Liver (tissue), 9 donors: ENCODE results near the gene TYMS. TPM values are rescaled to one million over a fixed set of nuclear protein-coding genes. Genes with fewer than 3 reads are reported as not detected.
A peak's percentile ranks its signal among the peaks of the same experiment; 100 is the strongest.

Source experiments
- DNase-seq: peaks from one replicate; pipeline ENCODE4 v3.0.0-alpha.2; 2017; ENCODE audit warnings: low spot score
- H3K27ac ChIP-seq, 2 donors: one replicate each; pipeline ENCODE4 v1.7.0; 2013; ENCODE audit warnings: inconsistent platforms in 2 of 2, low read length in 2 of 2, control low read depth in 1 of 2, low read depth in 1 of 2, mild to moderate bottlenecking in 1 of 2
- H3K27me3 ChIP-seq, 4 donors: one replicate each; pipeline versions ENCODE4 v1.6.1 to v1.7.0; 2013; ENCODE audit warnings: low read length in 3 of 4, inconsistent platforms in 1 of 4, mild to moderate bottlenecking in 1 of 4, moderate library complexity in 1 of 4; ENCODE audit not compliant: control insufficient read depth in 4 of 4, insufficient read depth in 4 of 4
- H3K36me3 ChIP-seq, 4 donors: one replicate each; pipeline versions ENCODE4 v1.6.1 to v1.7.0; 2013; ENCODE audit warnings: low read length in 3 of 4, mild to moderate bottlenecking in 3 of 4, low read depth in 1 of 4, moderate library complexity in 1 of 4; ENCODE audit not compliant: control insufficient read depth in 4 of 4, insufficient read depth in 3 of 4
- H3K4me1 ChIP-seq, 4 donors: one replicate each; pipeline versions ENCODE4 v1.6.1 to v1.7.0; 2013; ENCODE audit warnings: low read length in 3 of 4, mild to moderate bottlenecking in 3 of 4, moderate library complexity in 1 of 4; ENCODE audit not compliant: control insufficient read depth in 4 of 4, insufficient read depth in 4 of 4
- H3K4me3 ChIP-seq, 3 donors: one replicate each; pipeline versions ENCODE4 v1.6.1 to v1.7.0; 2013; ENCODE audit warnings: low read length in 3 of 3, control low read depth in 1 of 3, low read depth in 1 of 3, mild to moderate bottlenecking in 1 of 3
- H3K9ac ChIP-seq, 2 donors: one replicate each; pipeline ENCODE4 v1.7.0; 2013; ENCODE audit warnings: low read length in 2 of 2, mild to moderate bottlenecking in 2 of 2, moderate library complexity in 2 of 2, control low read depth in 1 of 2, low read depth in 1 of 2
- H3K9me3 ChIP-seq, 4 donors: one replicate each; pipeline versions ENCODE4 v1.6.1 to v1.7.0; 2013; ENCODE audit warnings: low read length in 3 of 4; ENCODE audit not compliant: control insufficient read depth in 4 of 4
- FOXA1 ChIP-seq: IDR thresholded peaks from 2 replicates; pipeline ENCODE4 v1.6.1; 2016; ENCODE audit warnings: antibody characterized with exemption
- FOXA2 ChIP-seq: IDR thresholded peaks from 2 replicates; pipeline ENCODE4 v1.6.1; 2016; ENCODE audit warnings: antibody characterized with exemption
- GABPA ChIP-seq, 2 donors: IDR thresholded peaks in 1 of 2; conservative IDR thresholded peaks in 1 of 2; 2 replicates each; pipeline ENCODE4 v1.6.1; 2016; ENCODE audit warnings: antibody characterized with exemption in 2 of 2, mild to moderate bottlenecking in 1 of 2, moderate library complexity in 1 of 2
- HNF4A ChIP-seq, 2 donors: conservative IDR thresholded peaks; 2 replicates each; pipeline ENCODE4 v1.6.1; 2016; ENCODE audit warnings: antibody characterized with exemption in 2 of 2, mild to moderate bottlenecking in 2 of 2
- HNF4G ChIP-seq: IDR thresholded peaks from 2 replicates; pipeline ENCODE4 v1.6.1; 2016; ENCODE audit warnings: antibody characterized with exemption
- JUND ChIP-seq, 2 donors: IDR thresholded peaks; 2 replicates each; pipeline ENCODE4 v1.6.1; 2016; ENCODE audit warnings: antibody characterized with exemption in 2 of 2
- MAX ChIP-seq: IDR thresholded peaks from 2 replicates; pipeline ENCODE4 v1.6.1; 2016; ENCODE audit warnings: antibody characterized with exemption
- NR2F2 ChIP-seq: IDR thresholded peaks from 2 replicates; pipeline ENCODE4 v1.6.1; 2016; ENCODE audit warnings: antibody characterized with exemption
- RAD21 ChIP-seq, 2 donors: IDR thresholded peaks; 2 replicates each; pipeline ENCODE4 v1.6.1; 2016; ENCODE audit warnings: antibody characterized with exemption in 2 of 2, mild to moderate bottlenecking in 2 of 2
- RXRA ChIP-seq, 2 donors: IDR thresholded peaks; 2 replicates each; pipeline ENCODE4 v1.6.1; 2017 to 2018; ENCODE audit warnings: antibody characterized with exemption in 2 of 2, mild to moderate bottlenecking in 1 of 2
- SP1 ChIP-seq: IDR thresholded peaks from 2 replicates; pipeline ENCODE4 v1.6.1; 2018; ENCODE audit warnings: antibody characterized with exemption, mild to moderate bottlenecking
- TAF1 ChIP-seq: conservative IDR thresholded peaks from 2 replicates; pipeline ENCODE4 v1.6.1; 2016; ENCODE audit warnings: antibody characterized with exemption, mild to moderate bottlenecking
- YY1 ChIP-seq: IDR thresholded peaks from 2 replicates; pipeline ENCODE4 v1.6.1; 2016; ENCODE audit warnings: antibody characterized with exemption, mild to moderate bottlenecking
- WGBS: extraction: QIAGEN DNeasy Blood & Tissue Kit; methylation state at CpG from one replicate; pipeline ENCODE4 v1.1.7; 2013; 5-methylcytosine and 5-hydroxymethylcytosine counted together
- polyA plus RNA-seq, 2 donors: library from polyadenylated mRNA; stranded (reverse) in 1 of 2; unstranded in 1 of 2; fragments of 200-250 nt in 1 of 2; fragments of >200 nt in 1 of 2; fragmentation: Nextera tagmentation in 1 of 2; extraction: Ambion mirVana in 1 of 2; gene quantifications; one replicate each; pipeline versions ENCODE4 v1.2.1 to v1.2.3, GENCODE V29; 2013 to 2015
- total RNA-seq, 2 donors: library from RNA; depleted of rRNA; stranded (reverse); fragments of >200 nt; gene quantifications; one replicate each; pipeline ENCODE4 v1.2.3, GENCODE V29; 2014
- TF ChIP-seq, protein P1 (sequence below): IDR thresholded peaks from 2 replicates; pipeline ENCODE4 v1.6.1; 2016; ENCODE audit warnings: antibody characterized with exemption, mild to moderate bottlenecking
- TF ChIP-seq, protein P2 (sequence below): fragments of 150-350 bp; IDR thresholded peaks from 2 replicates; pipeline ENCODE4 v1.5.1; 2017; ENCODE audit warnings: improper control_type of control experiment, low read depth, low read length; ENCODE audit not compliant: missing input control
- TF ChIP-seq, protein P3 (sequence below): IDR thresholded peaks from 2 replicates; pipeline ENCODE4 v1.6.1; 2016; ENCODE audit warnings: antibody characterized with exemption
- donor health status: healthy.
- donor health status: healthy.
- donor health status: healthy.
- donor health status: healthy.
- donor health status: healthy.

Gene TYMS
- total and polyA plus RNA-seq, 4 donors, result 0.25 to 77.4 (median 5.3) TPM

GRCh38 chr18:668260-668659 lies 10.8 kb downstream of the TYMS start:
- Histone ChIP-seq H3K4me1 (peaks cover 0 to 6% (median 0%) of the 10 kb centered on the region in 4 donors), H3K4me3 (no peak overlapping the region), H3K27me3 (no peaks in the 10 kb centered on the region), H3K36me3 (peaks cover 9 to 32% (median 21%) of the 10 kb centered on the region in 4 donors), H3K27ac (no peak overlapping the region), H3K9ac (no peak overlapping the region), H3K9me3 (no peaks in the 10 kb centered on the region)
- no peak for DNase-seq
- WGBS, result 26% methylated on average over 1 of the region's 1 CpG
- TF ChIP-seq TAF1 (no peak), HNF4A (conservative IDR thresholded peaks at IDR 0.05) (peak; percentile 54 to 67)

DNA sequence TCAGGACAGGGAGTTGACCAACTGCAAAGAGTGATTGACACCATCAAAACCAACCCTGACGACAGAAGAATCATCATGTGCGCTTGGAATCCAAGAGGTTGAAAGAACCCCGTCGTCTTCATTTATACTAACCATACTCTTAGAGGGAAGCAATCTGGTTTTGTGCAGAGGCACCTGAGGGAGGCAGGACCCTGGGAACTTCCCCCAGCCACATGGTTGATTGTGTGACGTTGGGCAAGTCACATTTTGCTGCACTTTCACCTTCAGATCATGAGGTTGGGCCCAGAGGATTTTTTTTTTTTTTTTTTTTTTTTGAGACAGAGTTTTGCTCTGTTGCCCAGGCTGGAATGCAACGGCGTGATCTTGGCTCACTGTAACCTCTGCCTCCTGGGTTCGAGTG lies 11.6 kb downstream of the TYMS start:
- TF ChIP-seq RXRA (IDR thresholded peaks at IDR 0.05), result no peak
- TF ChIP-seq FOXA1, result no peak
- TF ChIP-seq, protein P1, sequence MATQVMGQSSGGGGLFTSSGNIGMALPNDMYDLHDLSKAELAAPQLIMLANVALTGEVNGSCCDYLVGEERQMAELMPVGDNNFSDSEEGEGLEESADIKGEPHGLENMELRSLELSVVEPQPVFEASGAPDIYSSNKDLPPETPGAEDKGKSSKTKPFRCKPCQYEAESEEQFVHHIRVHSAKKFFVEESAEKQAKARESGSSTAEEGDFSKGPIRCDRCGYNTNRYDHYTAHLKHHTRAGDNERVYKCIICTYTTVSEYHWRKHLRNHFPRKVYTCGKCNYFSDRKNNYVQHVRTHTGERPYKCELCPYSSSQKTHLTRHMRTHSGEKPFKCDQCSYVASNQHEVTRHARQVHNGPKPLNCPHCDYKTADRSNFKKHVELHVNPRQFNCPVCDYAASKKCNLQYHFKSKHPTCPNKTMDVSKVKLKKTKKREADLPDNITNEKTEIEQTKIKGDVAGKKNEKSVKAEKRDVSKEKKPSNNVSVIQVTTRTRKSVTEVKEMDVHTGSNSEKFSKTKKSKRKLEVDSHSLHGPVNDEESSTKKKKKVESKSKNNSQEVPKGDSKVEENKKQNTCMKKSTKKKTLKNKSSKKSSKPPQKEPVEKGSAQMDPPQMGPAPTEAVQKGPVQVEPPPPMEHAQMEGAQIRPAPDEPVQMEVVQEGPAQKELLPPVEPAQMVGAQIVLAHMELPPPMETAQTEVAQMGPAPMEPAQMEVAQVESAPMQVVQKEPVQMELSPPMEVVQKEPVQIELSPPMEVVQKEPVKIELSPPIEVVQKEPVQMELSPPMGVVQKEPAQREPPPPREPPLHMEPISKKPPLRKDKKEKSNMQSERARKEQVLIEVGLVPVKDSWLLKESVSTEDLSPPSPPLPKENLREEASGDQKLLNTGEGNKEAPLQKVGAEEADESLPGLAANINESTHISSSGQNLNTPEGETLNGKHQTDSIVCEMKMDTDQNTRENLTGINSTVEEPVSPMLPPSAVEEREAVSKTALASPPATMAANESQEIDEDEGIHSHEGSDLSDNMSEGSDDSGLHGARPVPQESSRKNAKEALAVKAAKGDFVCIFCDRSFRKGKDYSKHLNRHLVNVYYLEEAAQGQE, result no peak
- no peak for TF ChIP-seq TAF1
- TF ChIP-seq FOXA2, result no peak
- TF ChIP-seq RAD21 (IDR thresholded peaks at IDR 0.05), result no peak
- no peak for TF ChIP-seq YY1
- no peak for TF ChIP-seq NR2F2
- TF ChIP-seq GABPA (IDR thresholded peaks at IDR 0.05 in 1 of 2, conservative IDR thresholded peaks at IDR 0.05 in 1 of 2), result no peak
- TF ChIP-seq, protein P2, sequence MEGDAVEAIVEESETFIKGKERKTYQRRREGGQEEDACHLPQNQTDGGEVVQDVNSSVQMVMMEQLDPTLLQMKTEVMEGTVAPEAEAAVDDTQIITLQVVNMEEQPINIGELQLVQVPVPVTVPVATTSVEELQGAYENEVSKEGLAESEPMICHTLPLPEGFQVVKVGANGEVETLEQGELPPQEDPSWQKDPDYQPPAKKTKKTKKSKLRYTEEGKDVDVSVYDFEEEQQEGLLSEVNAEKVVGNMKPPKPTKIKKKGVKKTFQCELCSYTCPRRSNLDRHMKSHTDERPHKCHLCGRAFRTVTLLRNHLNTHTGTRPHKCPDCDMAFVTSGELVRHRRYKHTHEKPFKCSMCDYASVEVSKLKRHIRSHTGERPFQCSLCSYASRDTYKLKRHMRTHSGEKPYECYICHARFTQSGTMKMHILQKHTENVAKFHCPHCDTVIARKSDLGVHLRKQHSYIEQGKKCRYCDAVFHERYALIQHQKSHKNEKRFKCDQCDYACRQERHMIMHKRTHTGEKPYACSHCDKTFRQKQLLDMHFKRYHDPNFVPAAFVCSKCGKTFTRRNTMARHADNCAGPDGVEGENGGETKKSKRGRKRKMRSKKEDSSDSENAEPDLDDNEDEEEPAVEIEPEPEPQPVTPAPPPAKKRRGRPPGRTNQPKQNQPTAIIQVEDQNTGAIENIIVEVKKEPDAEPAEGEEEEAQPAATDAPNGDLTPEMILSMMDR, result no peak
- no peak for DNase-seq
- Histone ChIP-seq H3K27ac (no peak overlapping the region), H3K27me3 (no peaks in the 10 kb centered on the region), H3K9ac (no peak overlapping the region), H3K9me3 (no peaks in the 10 kb centered on the region), H3K36me3 (peaks cover 9 to 38% (median 23%) of the 10 kb centered on the region in 4 donors), H3K4me1 (peaks cover 0 to 6% (median 0%) of the 10 kb centered on the region in 4 donors), H3K4me3 (no peak overlapping the region)
- WGBS, result 94% methylated on average over 8 of the region's 8 CpGs

- TF ChIP-seq SP1 (no peak), HNF4G (no peak), YY1 (no peak), GABPA (IDR thresholded peaks at IDR 0.05 in 1 of 2, conservative IDR thresholded peaks at IDR 0.05 in 1 of 2) (no peak), JUND (IDR thresholded peaks at IDR 0.05) (no peak), FOXA2 (no peak), TAF1 (no peak), NR2F2 (no peak), RAD21 (IDR thresholded peaks at IDR 0.05) (no peak), MAX (no peak)
- TF ChIP-seq, protein P1, result no peak
- TF ChIP-seq, protein P3, sequence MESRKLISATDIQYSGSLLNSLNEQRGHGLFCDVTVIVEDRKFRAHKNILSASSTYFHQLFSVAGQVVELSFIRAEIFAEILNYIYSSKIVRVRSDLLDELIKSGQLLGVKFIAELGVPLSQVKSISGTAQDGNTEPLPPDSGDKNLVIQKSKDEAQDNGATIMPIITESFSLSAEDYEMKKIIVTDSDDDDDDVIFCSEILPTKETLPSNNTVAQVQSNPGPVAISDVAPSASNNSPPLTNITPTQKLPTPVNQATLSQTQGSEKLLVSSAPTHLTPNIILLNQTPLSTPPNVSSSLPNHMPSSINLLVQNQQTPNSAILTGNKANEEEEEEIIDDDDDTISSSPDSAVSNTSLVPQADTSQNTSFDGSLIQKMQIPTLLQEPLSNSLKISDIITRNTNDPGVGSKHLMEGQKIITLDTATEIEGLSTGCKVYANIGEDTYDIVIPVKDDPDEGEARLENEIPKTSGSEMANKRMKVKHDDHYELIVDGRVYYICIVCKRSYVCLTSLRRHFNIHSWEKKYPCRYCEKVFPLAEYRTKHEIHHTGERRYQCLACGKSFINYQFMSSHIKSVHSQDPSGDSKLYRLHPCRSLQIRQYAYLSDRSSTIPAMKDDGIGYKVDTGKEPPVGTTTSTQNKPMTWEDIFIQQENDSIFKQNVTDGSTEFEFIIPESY, result no peak
- Histone ChIP-seq H3K4me1 (peaks cover 0 to 6% (median 0%) of the 10 kb centered on the region in 4 donors), H3K27me3 (no peaks in the 10 kb centered on the region), H3K9me3 (no peaks in the 10 kb centered on the region), H3K27ac (no peak overlapping the region), H3K9ac (no peak overlapping the region), H3K36me3 (peaks cover 13 to 49% (median 29%) of the 10 kb centered on the region in 4 donors), H3K4me3 (no peak overlapping the region)
- 94% methylated on average over 11 of the region's 11 CpGs for WGBS
- no peak for DNase-seq
Measured at GRCh38 chr18:670522-670921, 13.1 kb downstream of the TYMS start.
